ENCODE results near the gene SNX25.

GRCh38 chr4:185396724-185397385 lies 187.5 kb downstream of the SNX25 start, which contains the start of gene ANKRD37:
- TF ChIP-seq CTCF (IDR thresholded peaks at IDR 0.05) (no peak; the same call in 1 of the 2 replicates), POLR2AphosphoS5 (IDR thresholded peaks at IDR 0.05; ENCODE audit: low read depth, low read length) (no peak), RCOR1 (IDR thresholded peaks at IDR 0.05; ENCODE audit: low read length) (no peak), SMC3 (IDR thresholded peaks at IDR 0.05; ENCODE audit: low read depth, low read length) (no peak), NFIC (IDR thresholded peaks at IDR 0.05; ENCODE audit: borderline replicate concordance) (no peak), JUND (IDR thresholded peaks at IDR 0.05) (no peak), RAD21 (IDR thresholded peaks at IDR 0.05; ENCODE audit: low read length) (no peak), EP300 (IDR thresholded peaks at IDR 0.05; ENCODE audit: borderline replicate concordance in 1 of 2, low read depth in 1 of 2, low read length in 1 of 2) (no peak), MAX (IDR thresholded peaks at IDR 0.05; ENCODE audit: low read depth) (no peak)
